Inflammatory macrophage treated with lipopolysaccharide for 4 hours (primary cell): ENCODE measurements around the gene CCNI.
"Not testable (repeated sequence)": the region's sequence is repeated elsewhere in the genome, so short reads cannot be mapped to it uniquely, and the experiment has no call there.

Source experiments
- DNase-seq: peaks from one replicate; pipeline ENCODE4 v3.0.0-alpha.2; 2020

Gene CCNI

GRCh38 chr4:77075869-77076799 lies at the start of gene CCNI:
CCNI (minus strand) TSS chr4:77075989; CDS start chr4:77066362, 9,627 bp downstream.
- DNase-seq: peak; percentile 96

- peak; percentile 60 for DNase-seq
Measured at GRCh38 chr4:77124576-77124975, 48.8 kb upstream of the CCNI start.

- DNase-seq: peak; percentile 58
Measured at GRCh38 chr4:77123411-77123810, 47.6 kb upstream of the CCNI start.

GRCh38 chr4:77122656-77123055 lies 46.9 kb upstream of the CCNI start:
- no peak for DNase-seq

- DNase-seq: no peak
Measured at GRCh38 chr4:77121736-77122240, 46.0 kb upstream of the CCNI start.

- DNase-seq: no peak
Measured at GRCh38 chr4:77120886-77121508, 45.2 kb upstream of the CCNI start.

- DNase-seq: no peak
Measured at GRCh38 chr4:77117721-77118120, 41.9 kb upstream of the CCNI start.

- DNase-seq: no peak
Measured at GRCh38 chr4:77113069-77113468, 37.3 kb upstream of the CCNI start.

- DNase-seq: no peak
Measured at GRCh38 chr4:77110730-77111129, 34.9 kb upstream of the CCNI start.

- no peak for DNase-seq
Measured at GRCh38 chr4:77104791-77105540, 29.2 kb upstream of the CCNI start.

- peak; percentile 25 for DNase-seq
Measured at GRCh38 chr4:77104388-77104787, 28.6 kb upstream of the CCNI start.

GRCh38 chr4:77100234-77100633 lies 24.4 kb upstream of the CCNI start:
- DNase-seq: no peak

GRCh38 chr4:77097611-77098010 lies 21.8 kb upstream of the CCNI start:
- DNase-seq: peak; percentile 64

- peak; percentile 78 for DNase-seq
Measured at GRCh38 chr4:77095101-77095821, 19.5 kb upstream of the CCNI start.

- DNase-seq: no peak
Measured at GRCh38 chr4:77094496-77094895, 18.7 kb upstream of the CCNI start.

GRCh38 chr4:77093401-77093800 lies 17.6 kb upstream of the CCNI start:
- DNase-seq: no peak

GRCh38 chr4:77092975-77093374 lies 17.2 kb upstream of the CCNI start:
- DNase-seq: peak; percentile 39

GRCh38 chr4:77089866-77090265 lies 14.1 kb upstream of the CCNI start:
- DNase-seq: no peak

- DNase-seq: not testable (repeated sequence)
Measured at GRCh38 chr4:77087027-77087426, 11.2 kb upstream of the CCNI start.

- no peak for DNase-seq
Measured at GRCh38 chr4:77084019-77084639, 8.3 kb upstream of the CCNI start.

- no peak for DNase-seq
Measured at GRCh38 chr4:77082886-77083608, 7.3 kb upstream of the CCNI start.
